Hepatocyte (in vitro differentiated cells): Measurements from ENCODE around the gene AGO3.

Experiments used
- EZH2phosphoT487 ChIP-seq: fragments of 200-600 bp; sonication (generic); IDR thresholded peaks from one replicate; pipeline ENCODE4 v1.6.1; 2018; ENCODE audit warnings: antibody characterized with exemption, mild to moderate bottlenecking, low read depth, moderate library complexity; ENCODE audit not compliant: unreplicated experiment, severe bottlenecking
- TF ChIP-seq, protein P1 (sequence below): fragments of 200-600 bp; sonication (generic); IDR thresholded peaks from 2 replicates; pipeline ENCODE4 v1.5.1; 2016; ENCODE audit warnings: antibody characterized with exemption, mild to moderate bottlenecking; ENCODE audit not compliant: poor library complexity

DNA sequence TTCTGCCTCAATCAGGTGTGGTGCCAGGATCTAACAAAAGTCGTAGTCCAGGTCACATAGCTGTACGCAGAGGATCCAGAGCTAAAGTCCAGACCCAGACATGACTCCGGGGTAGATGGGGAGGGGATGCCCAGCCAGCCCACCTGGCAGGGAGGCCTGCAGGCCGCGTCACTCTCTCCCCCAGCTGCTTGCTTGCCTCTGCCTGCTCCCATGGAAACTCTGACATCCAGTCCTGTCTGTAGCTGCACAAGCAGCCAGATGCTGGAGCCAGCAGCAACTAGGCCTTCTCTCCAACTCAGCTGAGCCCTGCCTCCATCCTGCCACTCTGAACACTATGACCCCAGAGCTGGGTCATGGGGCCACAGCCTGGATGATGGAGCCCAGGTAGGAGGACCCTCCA lies 186.0 kb downstream of the AGO3 start:
- TF ChIP-seq, protein P1, sequence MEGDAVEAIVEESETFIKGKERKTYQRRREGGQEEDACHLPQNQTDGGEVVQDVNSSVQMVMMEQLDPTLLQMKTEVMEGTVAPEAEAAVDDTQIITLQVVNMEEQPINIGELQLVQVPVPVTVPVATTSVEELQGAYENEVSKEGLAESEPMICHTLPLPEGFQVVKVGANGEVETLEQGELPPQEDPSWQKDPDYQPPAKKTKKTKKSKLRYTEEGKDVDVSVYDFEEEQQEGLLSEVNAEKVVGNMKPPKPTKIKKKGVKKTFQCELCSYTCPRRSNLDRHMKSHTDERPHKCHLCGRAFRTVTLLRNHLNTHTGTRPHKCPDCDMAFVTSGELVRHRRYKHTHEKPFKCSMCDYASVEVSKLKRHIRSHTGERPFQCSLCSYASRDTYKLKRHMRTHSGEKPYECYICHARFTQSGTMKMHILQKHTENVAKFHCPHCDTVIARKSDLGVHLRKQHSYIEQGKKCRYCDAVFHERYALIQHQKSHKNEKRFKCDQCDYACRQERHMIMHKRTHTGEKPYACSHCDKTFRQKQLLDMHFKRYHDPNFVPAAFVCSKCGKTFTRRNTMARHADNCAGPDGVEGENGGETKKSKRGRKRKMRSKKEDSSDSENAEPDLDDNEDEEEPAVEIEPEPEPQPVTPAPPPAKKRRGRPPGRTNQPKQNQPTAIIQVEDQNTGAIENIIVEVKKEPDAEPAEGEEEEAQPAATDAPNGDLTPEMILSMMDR: no peak
- no peak for TF ChIP-seq EZH2phosphoT487
